ENCODE results near the gene EPS15.
"Not testable (repeated sequence)": the region's sequence is repeated elsewhere in the genome, so short reads cannot be mapped to it uniquely, and the experiment has no call there.

Gene EPS15

GRCh38 chr1:51487628-51488027 is 31.4 kb downstream of the EPS15 start:
- no peak overlapping the region for H3K4me3 ChIP-seq (ENCODE audit: low read length)
- TF ChIP-seq ZNF274 (IDR thresholded peaks at IDR 0.05; ENCODE audit: low read depth, low read length): no peak

DNA sequence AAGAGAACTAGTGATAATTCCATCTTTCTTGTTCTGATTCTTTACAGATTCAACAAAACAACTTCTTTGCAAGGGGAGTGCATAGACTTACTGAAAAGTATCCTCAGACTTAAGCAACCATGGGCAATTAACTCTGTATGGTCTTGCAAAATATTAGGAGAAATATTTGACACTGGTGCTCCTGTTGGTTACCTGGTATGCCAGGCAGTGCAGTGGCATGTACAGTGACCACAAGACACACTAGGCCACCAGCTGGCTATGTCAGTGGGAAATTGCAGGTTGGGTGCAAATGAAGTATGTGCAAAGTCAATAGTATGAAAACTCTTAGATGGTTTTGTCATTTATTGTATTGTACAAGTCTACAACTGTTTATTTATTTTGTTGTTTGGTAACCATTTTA is 34.5 kb downstream of the EPS15 start:
- no peak for TF ChIP-seq ZNF274 (IDR thresholded peaks at IDR 0.05; ENCODE audit: low read depth, low read length)
- H3K4me3 ChIP-seq (ENCODE audit: low read length): no peak overlapping the region

- no peak overlapping the region for H3K4me3 ChIP-seq (ENCODE audit: low read length)
- no peak for TF ChIP-seq ZNF274 (IDR thresholded peaks at IDR 0.05; ENCODE audit: low read depth, low read length)
Observed at GRCh38 chr1:51482881-51483280, 36.2 kb downstream of the EPS15 start.

GRCh38 chr1:51474832-51475620 is 44.0 kb downstream of the EPS15 start:
- not testable (repeated sequence) for H3K4me3 ChIP-seq (ENCODE audit: low read length)

- TF ChIP-seq ZNF274 (IDR thresholded peaks at IDR 0.05; ENCODE audit: low read depth, low read length): no peak
- no peak overlapping the region for H3K4me3 ChIP-seq (ENCODE audit: low read length)
Observed at GRCh38 chr1:51473331-51474115, 45.5 kb downstream of the EPS15 start.

- no peak for TF ChIP-seq ZNF274 (IDR thresholded peaks at IDR 0.05; ENCODE audit: low read depth, low read length)
- H3K4me3 ChIP-seq (ENCODE audit: low read length): no peak overlapping the region
Observed at GRCh38 chr1:51472359-51472758, 46.7 kb downstream of the EPS15 start.

DNA sequence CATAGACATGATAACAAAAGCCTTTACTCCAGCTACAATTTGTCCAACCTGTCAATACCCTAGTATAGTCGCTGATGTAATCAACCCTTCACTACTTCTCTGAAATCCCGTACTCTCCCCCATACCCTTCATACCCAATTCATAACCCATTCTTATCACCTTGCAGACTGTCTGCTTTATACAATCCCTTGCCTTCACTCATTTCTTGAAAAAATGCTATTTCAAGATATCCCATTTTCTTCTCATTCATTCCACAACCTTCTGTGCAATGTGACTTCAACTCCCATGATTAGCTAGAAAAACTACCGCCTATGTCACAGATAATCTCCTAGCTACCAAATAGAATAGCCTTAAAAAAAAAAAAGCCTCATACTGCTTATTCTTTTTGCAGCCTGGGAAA is 49.5 kb downstream of the EPS15 start:
- H3K4me3 ChIP-seq (ENCODE audit: low read length): no peak overlapping the region
- TF ChIP-seq ZNF274 (IDR thresholded peaks at IDR 0.05; ENCODE audit: low read depth, low read length): no peak

- no peak overlapping the region for H3K4me3 ChIP-seq (ENCODE audit: low read length)
- TF ChIP-seq ZNF274 (IDR thresholded peaks at IDR 0.05; ENCODE audit: low read depth, low read length): no peak
Observed at GRCh38 chr1:51464828-51465227, 54.2 kb downstream of the EPS15 start.

DNA sequence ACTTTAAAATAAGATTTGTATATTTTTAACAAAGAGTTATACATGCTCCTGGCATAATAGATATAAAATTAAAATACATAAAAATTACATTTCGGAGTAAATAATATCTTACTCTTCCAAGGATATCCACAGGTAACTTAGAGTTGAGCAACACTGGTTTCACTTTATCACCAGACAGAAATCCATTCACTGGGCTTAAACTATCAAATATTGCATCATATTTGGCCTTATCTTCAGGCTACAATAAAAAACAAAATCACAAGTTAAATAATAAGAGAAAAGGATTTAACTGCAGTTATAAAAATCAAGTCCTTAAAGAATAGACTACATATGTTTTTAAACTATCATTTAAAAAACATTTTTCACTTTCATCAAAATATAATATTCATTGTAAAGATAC is 55.5 kb downstream of the EPS15 start:
- no peak for TF ChIP-seq ZNF274 (IDR thresholded peaks at IDR 0.05; ENCODE audit: low read depth, low read length)
- H3K4me3 ChIP-seq (ENCODE audit: low read length): no peak overlapping the region

DNA sequence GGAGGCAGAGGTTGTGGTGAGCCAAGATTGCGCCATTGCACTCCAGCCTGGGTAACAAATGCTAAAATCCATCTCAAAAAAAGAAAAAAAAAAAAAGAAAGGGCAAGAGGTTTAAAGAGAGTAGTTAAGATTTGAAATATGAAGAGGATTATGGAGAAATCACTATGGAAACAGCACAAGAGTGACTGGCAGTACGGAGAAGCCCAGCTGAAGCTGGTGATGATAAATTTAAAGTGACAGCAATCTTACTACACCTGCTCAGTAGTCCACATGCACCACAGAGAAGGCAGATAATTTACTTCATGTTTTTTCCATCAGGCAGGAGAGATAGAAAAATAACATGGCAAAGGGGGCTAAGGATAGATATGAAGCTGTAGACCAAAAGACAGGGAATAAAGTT is 56.8 kb downstream of the EPS15 start:
- not testable (repeated sequence) for H3K4me3 ChIP-seq (ENCODE audit: low read length)

GRCh38 chr1:51454554-51454953 is 64.5 kb downstream of the EPS15 start:
- no peak for TF ChIP-seq ZNF274 (IDR thresholded peaks at IDR 0.05; ENCODE audit: low read depth, low read length)
- no peak overlapping the region for H3K4me3 ChIP-seq (ENCODE audit: low read length)

DNA sequence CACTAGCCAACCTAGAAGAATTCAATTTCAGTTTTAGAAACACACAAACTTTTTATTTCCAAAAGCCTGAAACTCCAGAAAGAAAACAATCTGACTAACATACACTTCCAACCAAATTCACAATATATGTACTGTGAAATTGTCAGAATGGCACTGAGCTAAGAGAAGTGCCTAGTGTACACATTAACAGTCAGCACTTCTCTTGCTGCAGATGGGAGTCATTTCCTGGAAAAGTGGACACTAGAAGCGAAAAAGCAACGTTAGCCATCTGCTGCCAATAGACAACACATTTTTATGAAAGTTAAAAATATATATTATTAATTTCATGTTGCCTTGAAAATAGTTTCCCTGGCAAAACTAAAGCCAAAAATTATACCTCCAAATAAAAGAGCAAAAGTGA is 66.1 kb downstream of the EPS15 start:
- H3K4me3 ChIP-seq (ENCODE audit: low read length): no peak overlapping the region
- TF ChIP-seq ZNF274 (IDR thresholded peaks at IDR 0.05; ENCODE audit: low read depth, low read length): no peak

GRCh38 chr1:51448844-51449454 is 70.1 kb downstream of the EPS15 start:
- not testable (repeated sequence) for H3K4me3 ChIP-seq (ENCODE audit: low read length)

- H3K4me3 ChIP-seq (ENCODE audit: low read length): no peak overlapping the region
- TF ChIP-seq ZNF274 (IDR thresholded peaks at IDR 0.05; ENCODE audit: low read depth, low read length): no peak
Observed at GRCh38 chr1:51445351-51446090, 73.5 kb downstream of the EPS15 start.
